B cell (primary cell): ENCODE data around the gene HEPACAM.

Experiments used
- EZH2 ChIP-seq: IDR thresholded peaks from 2 replicates; pipeline ENCODE4 v1.6.1; 2012; ENCODE audit warnings: borderline replicate concordance, low read depth, mild to moderate bottlenecking, moderate library complexity, low read length; ENCODE audit not compliant: insufficient read depth, poor library complexity, severe bottlenecking
- TF ChIP-seq, protein P1 (sequence below): fragments of 200-600 bp; IDR thresholded peaks from one replicate; pipeline ENCODE4 v1.8.0; 2022; ENCODE audit warnings: antibody characterized with exemption, mild to moderate bottlenecking

DNA sequence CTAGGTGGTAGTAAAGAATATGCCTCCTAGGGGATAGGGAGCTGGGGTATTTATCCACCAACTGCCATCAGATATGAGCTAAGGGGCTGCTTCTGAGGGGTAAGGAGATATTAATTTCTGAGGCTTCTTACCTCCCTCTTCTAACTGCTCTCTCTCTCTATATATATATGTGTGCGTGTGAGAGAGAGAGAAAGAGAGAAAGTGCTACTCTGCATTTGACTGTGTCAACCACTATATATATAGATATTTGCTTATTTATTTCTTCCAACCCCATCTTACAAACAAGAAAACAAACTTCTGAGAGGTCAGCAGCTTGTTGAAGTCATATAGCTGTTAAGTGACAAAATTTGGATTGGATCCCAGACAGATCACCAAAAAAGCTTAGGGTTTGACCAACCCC, 5.9 kb upstream of the HEPACAM start:
- TF ChIP-seq, protein P1, sequence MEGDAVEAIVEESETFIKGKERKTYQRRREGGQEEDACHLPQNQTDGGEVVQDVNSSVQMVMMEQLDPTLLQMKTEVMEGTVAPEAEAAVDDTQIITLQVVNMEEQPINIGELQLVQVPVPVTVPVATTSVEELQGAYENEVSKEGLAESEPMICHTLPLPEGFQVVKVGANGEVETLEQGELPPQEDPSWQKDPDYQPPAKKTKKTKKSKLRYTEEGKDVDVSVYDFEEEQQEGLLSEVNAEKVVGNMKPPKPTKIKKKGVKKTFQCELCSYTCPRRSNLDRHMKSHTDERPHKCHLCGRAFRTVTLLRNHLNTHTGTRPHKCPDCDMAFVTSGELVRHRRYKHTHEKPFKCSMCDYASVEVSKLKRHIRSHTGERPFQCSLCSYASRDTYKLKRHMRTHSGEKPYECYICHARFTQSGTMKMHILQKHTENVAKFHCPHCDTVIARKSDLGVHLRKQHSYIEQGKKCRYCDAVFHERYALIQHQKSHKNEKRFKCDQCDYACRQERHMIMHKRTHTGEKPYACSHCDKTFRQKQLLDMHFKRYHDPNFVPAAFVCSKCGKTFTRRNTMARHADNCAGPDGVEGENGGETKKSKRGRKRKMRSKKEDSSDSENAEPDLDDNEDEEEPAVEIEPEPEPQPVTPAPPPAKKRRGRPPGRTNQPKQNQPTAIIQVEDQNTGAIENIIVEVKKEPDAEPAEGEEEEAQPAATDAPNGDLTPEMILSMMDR, result no peak
- TF ChIP-seq EZH2, result no peak
